Ishikawa (cell line): ENCODE measurements around the gene TMEM183A.

Experiments used
- CEBPB ChIP-seq: IDR thresholded peaks from 2 replicates; pipeline ENCODE4 v1.6.1; 2012
- MAX ChIP-seq: IDR thresholded peaks from 2 replicates; pipeline ENCODE4 v1.6.1; 2012
- RAD21 ChIP-seq: IDR thresholded peaks from 2 replicates; pipeline ENCODE4 v1.6.1; 2012; ENCODE audit warnings: low read depth
- REST ChIP-seq: IDR thresholded peaks from 2 replicates; pipeline ENCODE4 v1.6.1; 2012; ENCODE audit warnings: low read depth, mild to moderate bottlenecking
- TAF1 ChIP-seq: IDR thresholded peaks from 2 replicates; pipeline ENCODE4 v1.6.1; 2012; ENCODE audit warnings: low read depth, mild to moderate bottlenecking
- YY1 ChIP-seq: IDR thresholded peaks from 2 replicates; pipeline ENCODE4 v1.6.1; 2012; ENCODE audit warnings: low read depth

GRCh38 chr1:203033287-203033686, 26.1 kb downstream of the TMEM183A start:
- no peak for TF ChIP-seq CEBPB
- no peak for TF ChIP-seq REST
- TF ChIP-seq MAX: no peak
- no peak for TF ChIP-seq RAD21
- no peak for TF ChIP-seq YY1
- no peak for TF ChIP-seq TAF1
